B cell (primary cell): ENCODE measurements around the gene SPON2. TPM values are rescaled to one million over a fixed set of nuclear protein-coding genes. Genes with fewer than 3 reads are reported as not detected.
A peak's percentile ranks its signal among the peaks of the same experiment; 100 is the strongest.

Experiments used
- ATAC-seq: fragments of 200-7000 bp; cut with Tn5 transposase; one replicate; pipeline ENCODE4 v1.10.0; 2021; ENCODE audit warnings: low read depth, mild to moderate bottlenecking, moderate number of reproducible peaks, moderate library complexity
- CTCF ChIA-PET: fragments of 350-600 bp; sonication (Branson Sonifier 250); formaldehyde crosslinking; loops from one replicate; lab custom pipeline; 2021; ENCODE audit warnings: antibody characterized with exemption, inconsistent platforms; lab: Charles Lee
- POLR2A ChIA-PET: fragments of 350-600 bp; sonication (Branson Sonifier 250); formaldehyde crosslinking; loops from one replicate; lab custom pipeline; 2021; ENCODE audit warnings: antibody characterized with exemption; lab: Charles Lee
- DNase-seq: peaks from one replicate; pipeline ENCODE4 v3.0.0; 2013
- H2AFZ ChIP-seq: 2 replicates; pipeline ENCODE4 v1.6.1; 2012; ENCODE audit warnings: mild to moderate bottlenecking, low read depth, low read length; ENCODE audit not compliant: insufficient read depth, poor library complexity, severe bottlenecking
- H3K27ac ChIP-seq, 2 donors: 1 replicate in 1 of 2; 2 replicates in 1 of 2; pipeline ENCODE4 v1.5.1; 2012 to 2013; ENCODE audit warnings: low read length in 2 of 2, mild to moderate bottlenecking in 2 of 2, moderate library complexity in 1 of 2
- H3K27me3 ChIP-seq, 4 experiments: fragments of 200-600 bp in 1 of 4; sonication (generic) in 1 of 4; replicated peaks in 1 of 4; 1 replicate in 2 of 4; 2 replicates in 2 of 4; pipeline versions ENCODE4 v1.6.1 to v1.7.0; 2013 to 2016; ENCODE audit warnings: low read length in 3 of 4, mild to moderate bottlenecking in 2 of 4, mixed read lengths in 1 of 4, moderate library complexity in 1 of 4; ENCODE audit not compliant: insufficient read depth in 4 of 4, control insufficient read depth in 3 of 4; ENCODE audit errors: control extremely low read depth in 1 of 4
- H3K36me3 ChIP-seq, 2 experiments: replicated peaks in 1 of 2; 1 replicate in 1 of 2; 2 replicates in 1 of 2; pipeline versions ENCODE4 v1.6.1 to v1.7.1; 2013; ENCODE audit warnings: low read length in 1 of 2; ENCODE audit not compliant: insufficient read depth in 2 of 2, control insufficient read depth in 1 of 2; ENCODE audit errors: control extremely low read depth in 1 of 2, extremely low read depth in 1 of 2
- H3K4me1 ChIP-seq, 2 donors: fragments of 200-600 bp in 1 of 2; sonication (generic) in 1 of 2; 1 replicate in 1 of 2; 2 replicates in 1 of 2; pipeline versions ENCODE4 v1.5.1 to v1.6.1; 2013 to 2017; ENCODE audit warnings: low read length in 2 of 2; ENCODE audit not compliant: control insufficient read depth in 2 of 2, insufficient read depth in 2 of 2
- H3K4me2 ChIP-seq: replicated peaks from 2 replicates; pipeline ENCODE3; 2012; ENCODE audit warnings: mild to moderate bottlenecking, low read depth, low read length; ENCODE audit not compliant: poor library complexity, severe bottlenecking
- H3K4me3 ChIP-seq, 5 experiments: fragments of 200-600 bp in 1 of 5; sonication (generic) in 1 of 5; 1 replicate in 3 of 5; 2 replicates in 2 of 5; pipeline versions ENCODE4 v1.5.1 to v1.7.0; 2011 to 2016; ENCODE audit warnings: low read length in 4 of 5, mild to moderate bottlenecking in 4 of 5, low read depth in 2 of 5, control low read depth in 1 of 5, moderate library complexity in 1 of 5; ENCODE audit not compliant: insufficient read depth in 1 of 5; ENCODE audit errors: control extremely low read depth in 1 of 5, extremely low read depth in 1 of 5
- H3K79me2 ChIP-seq: fragments of 200-600 bp; sonication (generic); one replicate; pipeline ENCODE4 v1.6.0; 2016; ENCODE audit warnings: low read length; ENCODE audit not compliant: control insufficient read depth, insufficient read depth
- H3K9ac ChIP-seq: fragments of 200-600 bp; sonication (generic); 2 replicates; pipeline ENCODE4 v1.6.1; 2017; ENCODE audit warnings: mild to moderate bottlenecking, low read length, moderate library complexity
- H3K9me3 ChIP-seq, 3 donors: one replicate each; pipeline versions ENCODE4 v1.6.1 to v1.7.1; 2013; ENCODE audit warnings: low read length in 2 of 3; ENCODE audit not compliant: control insufficient read depth in 2 of 3, insufficient read depth in 1 of 3; ENCODE audit errors: control extremely low read depth in 1 of 3
- H4K20me1 ChIP-seq: 2 replicates; pipeline ENCODE4 v1.6.0; 2012; ENCODE audit warnings: mild to moderate bottlenecking, low read length; ENCODE audit not compliant: insufficient read depth, control insufficient read depth, poor library complexity, severe bottlenecking
- H3K27ac Mint-ChIP-seq: one replicate; pipeline ENCODE4 v1.8.0; 2021; ENCODE audit warnings: mixed read lengths
- H3K27me3 Mint-ChIP-seq: one replicate; pipeline ENCODE4 v1.8.0; 2021; ENCODE audit warnings: mixed read lengths
- H3K4me1 Mint-ChIP-seq: one replicate; pipeline ENCODE4 v1.8.0; 2021; ENCODE audit warnings: mixed read lengths
- H3K4me3 Mint-ChIP-seq: one replicate; pipeline ENCODE4 v1.8.0; 2021; ENCODE audit warnings: mixed read lengths
- H3K9me3 Mint-ChIP-seq: one replicate; pipeline ENCODE4 v1.8.0; 2022; ENCODE audit warnings: mixed read lengths; ENCODE audit not compliant: insufficient read depth
- EZH2 ChIP-seq: IDR thresholded peaks from 2 replicates; pipeline ENCODE4 v1.6.1; 2012; ENCODE audit warnings: borderline replicate concordance, low read depth, mild to moderate bottlenecking, moderate library complexity, low read length; ENCODE audit not compliant: insufficient read depth, poor library complexity, severe bottlenecking
- WGBS: methylation state at CpG from one replicate; pipeline ENCODE4 v1.1.5; 2013; ENCODE audit warnings: missing lambda C conversion rate; ENCODE audit not compliant: insufficient coverage; 5-methylcytosine and 5-hydroxymethylcytosine counted together
- intact Hi-C: fragments of 100-400 bp; cut with micrococcal nuclease; formaldehyde crosslinking; loops from one replicate; pipeline ENCODE4 v1.10.0; 2022
- polyA minus RNA-seq: library from RNA; depleted of rRNA, polyadenylated mRNA; stranded (reverse); fragments of >200 nt; gene quantifications from 2 replicates; pipeline ENCODE4 v1.2.3, GENCODE V29; 2012
- polyA plus RNA-seq: library from polyadenylated mRNA; depleted of rRNA; stranded (reverse); fragments of >200 nt; gene quantifications from 2 replicates; pipeline ENCODE4 v1.2.3, GENCODE V29; 2012
- total RNA-seq, 2 donors: library from RNA; stranded (reverse); fragments of 120-200 nt in 1 of 2; gene quantifications; 1 replicate in 1 of 2; 2 replicates in 1 of 2; pipeline versions ENCODE4 v1.2.3 to v1.2.4, GENCODE V29; 2013 to 2022
- TF ChIP-seq, protein P1 (sequence below): fragments of 200-600 bp; IDR thresholded peaks from one replicate; pipeline ENCODE4 v1.8.0; 2022; ENCODE audit warnings: antibody characterized with exemption, mild to moderate bottlenecking

SPON2 gene
- 3.8 and 5.3 TPM in 2 replicates for total RNA-seq
- total RNA-seq (2013) = 3.2 TPM
- polyA plus RNA-seq = 5.1 and 7.9 TPM in 2 replicates
- 9.8 and 13.6 TPM in 2 replicates for polyA minus RNA-seq

DNA sequence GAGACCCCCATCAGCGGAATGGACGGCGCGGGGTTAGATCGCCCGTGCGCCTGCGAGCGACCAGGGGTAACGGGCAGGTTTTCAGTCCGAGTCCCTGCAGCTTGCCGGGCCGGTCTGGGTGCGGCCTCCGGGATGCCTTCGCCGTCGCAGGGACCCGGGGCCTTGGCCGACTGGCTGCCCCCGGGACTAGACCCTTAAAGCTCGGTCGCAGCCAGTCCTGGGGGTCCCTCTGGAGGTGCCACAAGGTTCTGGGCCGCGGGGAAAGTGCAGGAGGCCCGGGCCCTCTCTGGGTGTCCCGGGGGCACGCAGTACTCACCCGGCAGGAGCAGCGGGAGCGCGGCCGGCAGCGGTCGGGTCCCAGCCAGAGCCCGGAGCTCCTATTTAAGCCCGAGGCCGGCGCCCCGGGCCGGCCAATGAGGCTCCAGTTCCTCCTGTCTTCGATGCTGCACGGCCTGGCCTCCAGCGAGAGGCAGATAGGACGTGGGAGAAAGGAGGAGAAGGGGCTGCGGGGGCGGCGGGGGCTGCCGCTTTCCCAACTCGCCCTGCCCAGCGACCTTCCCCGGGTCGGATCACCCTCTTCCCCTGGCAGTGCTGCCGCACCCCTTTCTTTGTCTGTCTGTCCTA lies at the start of gene SPON2:
Gene SPON2 (minus strand): TSS at position 356 of the 624 bp plus-strand sequence.
- no peak for ATAC-seq
- Histone ChIP-seq H3K4me2 (peak within 1 kb of the TSS; percentile 97), H3K79me2 (no peaks in the 10 kb centered on the region), H4K20me1 (peaks cover 7% of the 10 kb centered on the region), H2AFZ (peak within 1 kb of the TSS; percentile 74), H3K4me3 (peak within 1 kb of the TSS in 4 of 5 experiments; percentile 37 to 61 (median 51)), H3K4me1 (peaks cover 23 to 33% of the 10 kb centered on the region in 2 donors), H3K36me3 (no peaks in the 10 kb centered on the region), H3K27me3 (peaks cover 0 to 30% (median 14%) of the 10 kb centered on the region in 4 experiments), H3K27ac (no peak within 1 kb of the TSS), H3K9me3 (peaks cover 0 to 23% (median 0%) of the 10 kb centered on the region in 3 donors), H3K9ac (peak within 1 kb of the TSS; percentile 68)
- intact Hi-C loops = no loop called here
- TF ChIP-seq EZH2 = peak; percentile 85
- TF ChIP-seq, protein P1, sequence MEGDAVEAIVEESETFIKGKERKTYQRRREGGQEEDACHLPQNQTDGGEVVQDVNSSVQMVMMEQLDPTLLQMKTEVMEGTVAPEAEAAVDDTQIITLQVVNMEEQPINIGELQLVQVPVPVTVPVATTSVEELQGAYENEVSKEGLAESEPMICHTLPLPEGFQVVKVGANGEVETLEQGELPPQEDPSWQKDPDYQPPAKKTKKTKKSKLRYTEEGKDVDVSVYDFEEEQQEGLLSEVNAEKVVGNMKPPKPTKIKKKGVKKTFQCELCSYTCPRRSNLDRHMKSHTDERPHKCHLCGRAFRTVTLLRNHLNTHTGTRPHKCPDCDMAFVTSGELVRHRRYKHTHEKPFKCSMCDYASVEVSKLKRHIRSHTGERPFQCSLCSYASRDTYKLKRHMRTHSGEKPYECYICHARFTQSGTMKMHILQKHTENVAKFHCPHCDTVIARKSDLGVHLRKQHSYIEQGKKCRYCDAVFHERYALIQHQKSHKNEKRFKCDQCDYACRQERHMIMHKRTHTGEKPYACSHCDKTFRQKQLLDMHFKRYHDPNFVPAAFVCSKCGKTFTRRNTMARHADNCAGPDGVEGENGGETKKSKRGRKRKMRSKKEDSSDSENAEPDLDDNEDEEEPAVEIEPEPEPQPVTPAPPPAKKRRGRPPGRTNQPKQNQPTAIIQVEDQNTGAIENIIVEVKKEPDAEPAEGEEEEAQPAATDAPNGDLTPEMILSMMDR = no peak
- Mint-ChIP-seq H3K9me3 (no peaks in the 10 kb centered on the region), H3K4me3 (peak within 1 kb of the TSS; percentile 87), H3K4me1 (peaks cover 21% of the 10 kb centered on the region), H3K27me3 (peaks cover 8% of the 10 kb centered on the region), H3K27ac (no peak within 1 kb of the TSS)
- ChIA-PET CTCF (interaction anchor here (0.8 to 1.7 kb wide), 4 partner anchors 9 to 96 kb away, joined by 3 to 4 read pairs (median 4); no protein-coding TSS in a partner anchor), POLR2A (interaction anchor here (0.6 to 0.7 kb wide), 3 partner anchors 10 to 174 kb away, joined by 3 to 5 read pairs (median 4); no protein-coding TSS in a partner anchor)
- peak; percentile 48 for DNase-seq
- 10% methylated on average over 45 of the region's 54 CpGs for WGBS
